ENCODE data around the gene PCK2. TPM values are rescaled to one million over a fixed set of nuclear protein-coding genes. Genes with fewer than 3 reads are reported as not detected.

Gene PCK2
- total and polyA plus RNA-seq, 2 of the 13 experiments (the other 11 are each of a cell fraction or from before 2014, with no cell fraction given) = 129 to 272 TPM

DNA sequence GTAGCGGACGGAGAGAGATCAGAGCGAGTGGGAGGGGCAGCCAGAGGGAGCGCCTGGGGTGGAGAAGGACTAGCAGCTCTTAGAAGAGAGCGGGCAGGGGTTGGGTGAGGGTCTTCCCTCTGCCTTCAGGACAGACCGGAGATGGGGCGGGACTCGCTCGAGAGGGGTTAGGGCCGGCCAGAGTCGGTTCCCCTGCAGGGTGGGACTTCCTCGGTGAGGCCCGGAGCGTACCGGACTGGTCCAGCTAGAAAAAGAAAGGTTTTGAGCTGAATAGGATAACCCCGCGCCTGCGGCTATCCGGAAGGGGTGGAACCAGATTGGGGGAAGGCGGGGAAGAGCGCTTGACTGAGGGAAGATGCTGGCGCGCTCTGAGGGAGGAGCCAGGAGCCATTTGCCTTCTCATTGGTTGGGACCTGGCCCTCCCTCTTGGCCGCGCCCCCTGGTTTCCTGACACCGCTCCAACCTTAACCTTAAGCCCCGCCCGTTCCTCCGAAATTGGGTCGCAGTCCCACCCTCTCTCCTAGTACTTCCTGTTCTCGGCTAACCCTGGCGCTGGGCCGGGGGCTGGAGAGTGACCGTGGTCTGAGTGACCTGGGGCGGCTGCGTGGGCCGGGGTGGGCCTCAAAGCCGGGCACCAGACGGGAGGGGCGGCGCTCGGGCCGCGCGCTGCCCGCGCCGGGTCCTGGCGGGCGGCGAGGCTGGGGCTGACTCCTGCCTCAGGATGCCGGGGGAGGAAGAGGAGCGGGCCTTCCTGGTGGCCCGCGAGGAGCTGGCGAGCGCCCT, 53.1 kb downstream of the PCK2 start, which contains the start of gene RNF31 (continued):
- TF ChIP-seq, protein P1, sequence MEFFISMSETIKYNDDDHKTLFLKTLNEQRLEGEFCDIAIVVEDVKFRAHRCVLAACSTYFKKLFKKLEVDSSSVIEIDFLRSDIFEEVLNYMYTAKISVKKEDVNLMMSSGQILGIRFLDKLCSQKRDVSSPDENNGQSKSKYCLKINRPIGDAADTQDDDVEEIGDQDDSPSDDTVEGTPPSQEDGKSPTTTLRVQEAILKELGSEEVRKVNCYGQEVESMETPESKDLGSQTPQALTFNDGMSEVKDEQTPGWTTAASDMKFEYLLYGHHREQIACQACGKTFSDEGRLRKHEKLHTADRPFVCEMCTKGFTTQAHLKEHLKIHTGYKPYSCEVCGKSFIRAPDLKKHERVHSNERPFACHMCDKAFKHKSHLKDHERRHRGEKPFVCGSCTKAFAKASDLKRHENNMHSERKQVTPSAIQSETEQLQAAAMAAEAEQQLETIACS (CRISPR knock-in tag; IDR thresholded peaks at IDR 0.05) = no peak
- TF ChIP-seq GABPA (IDR thresholded peaks at IDR 0.05; ENCODE audit: low read depth, low read length) (no peak), GABPA (CRISPR knock-in tag; IDR thresholded peaks at IDR 0.05; ENCODE audit: low read depth) (no peak), SYNCRIP (IDR thresholded peaks at IDR 0.05; ENCODE audit: insufficient read depth, low read depth, low read length) (no peak), TCF7 (IDR thresholded peaks at IDR 0.05; ENCODE audit: low read depth) (no peak), ZNF761 (CRISPR knock-in tag; conservative IDR thresholded peaks at IDR 0.05) (no peak; the same call in 1 of the 2 replicates), TBX3 (IDR thresholded peaks at IDR 0.05; ENCODE audit: borderline replicate concordance) (no peak), ZNF343 (CRISPR knock-in tag; IDR thresholded peaks at IDR 0.05) (no peak; the same call in 1 of the 2 replicates), ZFY (CRISPR knock-in tag; IDR thresholded peaks at IDR 0.05) (peak; percentile 98), RFX3 (CRISPR knock-in tag; IDR thresholded peaks at IDR 0.05) (peak; percentile 30; the same call in 1 of the 2 replicates), KDM6A (CRISPR knock-in tag; IDR thresholded peaks at IDR 0.05; ENCODE audit: low read depth) (no peak; the same call in 1 of the 2 replicates), RFX5 (IDR thresholded peaks at IDR 0.05; ENCODE audit: low read depth, low read length) (peak; percentile 26; the same call in 1 of the 2 replicates), CENPX (CRISPR knock-in tag; IDR thresholded peaks at IDR 0.05) (no peak), ZNF335 (CRISPR knock-in tag; IDR thresholded peaks at IDR 0.05) (peak; percentile 76; the same call in 1 of the 2 replicates), MBD4 (IDR thresholded peaks at IDR 0.05; ENCODE audit: borderline replicate concordance, low read length) (no peak), ZNF720 (CRISPR knock-in tag; IDR thresholded peaks at IDR 0.05) (0 out of 2 replicates have a peak, but pooled peaks have one; percentile 58), EEA1 (CRISPR knock-in tag; IDR thresholded peaks at IDR 0.05; ENCODE audit: borderline replicate concordance) (peak; percentile 72; the same call in 1 of the 2 replicates), JUN (CRISPR knock-in tag; IDR thresholded peaks at IDR 0.05) (no peak; the same call in none of the 2 replicates), ZNF180 (CRISPR knock-in tag; IDR thresholded peaks at IDR 0.05; ENCODE audit: borderline replicate concordance, low read depth) (peak; percentile 74; the same call in 1 of the 2 replicates), HNF4G (IDR thresholded peaks at IDR 0.05; ENCODE audit: borderline replicate concordance, low read depth, low read length) (peak; percentile 19; the same call in 1 of the 2 replicates), HNF4G (CRISPR knock-in tag; IDR thresholded peaks at IDR 0.05; ENCODE audit: borderline replicate concordance, low read depth) (no peak; the same call in 1 of the 2 replicates), ARNT (IDR thresholded peaks at IDR 0.05) (no peak), MEIS1 (CRISPR knock-in tag; IDR thresholded peaks at IDR 0.05; ENCODE audit: borderline replicate concordance) (peak; percentile 38)
- TF ChIP-seq, protein P2, sequence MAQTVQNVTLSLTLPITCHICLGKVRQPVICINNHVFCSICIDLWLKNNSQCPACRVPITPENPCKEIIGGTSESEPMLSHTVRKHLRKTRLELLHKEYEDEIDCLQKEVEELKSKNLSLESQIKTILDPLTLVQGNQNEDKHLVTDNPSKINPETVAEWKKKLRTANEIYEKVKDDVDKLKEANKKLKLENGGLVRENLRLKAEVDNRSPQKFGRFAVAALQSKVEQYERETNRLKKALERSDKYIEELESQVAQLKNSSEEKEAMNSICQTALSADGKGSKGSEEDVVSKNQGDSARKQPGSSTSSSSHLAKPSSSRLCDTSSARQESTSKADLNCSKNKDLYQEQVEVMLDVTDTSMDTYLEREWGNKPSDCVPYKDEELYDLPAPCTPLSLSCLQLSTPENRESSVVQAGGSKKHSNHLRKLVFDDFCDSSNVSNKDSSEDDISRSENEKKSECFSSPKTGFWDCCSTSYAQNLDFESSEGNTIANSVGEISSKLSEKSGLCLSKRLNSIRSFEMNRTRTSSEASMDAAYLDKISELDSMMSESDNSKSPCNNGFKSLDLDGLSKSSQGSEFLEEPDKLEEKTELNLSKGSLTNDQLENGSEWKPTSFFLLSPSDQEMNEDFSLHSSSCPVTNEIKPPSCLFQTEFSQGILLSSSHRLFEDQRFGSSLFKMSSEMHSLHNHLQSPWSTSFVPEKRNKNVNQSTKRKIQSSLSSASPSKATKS (CRISPR knock-in tag; IDR thresholded peaks at IDR 0.05) = no peak
- TF ChIP-seq, protein P3, sequence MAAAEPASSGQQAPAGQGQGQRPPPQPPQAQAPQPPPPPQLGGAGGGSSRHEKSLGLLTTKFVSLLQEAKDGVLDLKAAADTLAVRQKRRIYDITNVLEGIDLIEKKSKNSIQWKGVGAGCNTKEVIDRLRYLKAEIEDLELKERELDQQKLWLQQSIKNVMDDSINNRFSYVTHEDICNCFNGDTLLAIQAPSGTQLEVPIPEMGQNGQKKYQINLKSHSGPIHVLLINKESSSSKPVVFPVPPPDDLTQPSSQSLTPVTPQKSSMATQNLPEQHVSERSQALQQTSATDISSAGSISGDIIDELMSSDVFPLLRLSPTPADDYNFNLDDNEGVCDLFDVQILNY (CRISPR knock-in tag; conservative IDR thresholded peaks at IDR 0.05) = no peak
- TF ChIP-seq, protein P4, sequence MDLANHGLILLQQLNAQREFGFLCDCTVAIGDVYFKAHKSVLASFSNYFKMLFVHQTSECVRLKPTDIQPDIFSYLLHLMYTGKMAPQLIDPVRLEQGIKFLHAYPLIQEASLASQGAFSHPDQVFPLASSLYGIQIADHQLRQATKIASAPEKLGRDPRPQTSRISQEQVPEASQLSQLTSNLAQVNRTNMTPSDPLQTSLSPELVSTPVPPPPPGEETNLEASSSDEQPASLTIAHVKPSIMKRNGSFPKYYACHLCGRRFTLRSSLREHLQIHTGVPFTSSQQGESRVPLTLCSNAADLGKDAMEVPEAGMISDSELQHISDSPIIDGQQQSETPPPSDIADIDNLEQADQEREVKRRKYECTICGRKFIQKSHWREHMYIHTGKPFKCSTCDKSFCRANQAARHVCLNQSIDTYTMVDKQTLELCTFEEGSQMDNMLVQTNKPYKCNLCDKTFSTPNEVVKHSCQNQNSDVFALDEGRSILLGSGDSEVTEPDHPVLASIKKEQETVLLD (CRISPR knock-in tag; IDR thresholded peaks at IDR 0.05; ENCODE audit: low read depth) = no peak
